ENCODE results near the gene CCDC122.

DNA sequence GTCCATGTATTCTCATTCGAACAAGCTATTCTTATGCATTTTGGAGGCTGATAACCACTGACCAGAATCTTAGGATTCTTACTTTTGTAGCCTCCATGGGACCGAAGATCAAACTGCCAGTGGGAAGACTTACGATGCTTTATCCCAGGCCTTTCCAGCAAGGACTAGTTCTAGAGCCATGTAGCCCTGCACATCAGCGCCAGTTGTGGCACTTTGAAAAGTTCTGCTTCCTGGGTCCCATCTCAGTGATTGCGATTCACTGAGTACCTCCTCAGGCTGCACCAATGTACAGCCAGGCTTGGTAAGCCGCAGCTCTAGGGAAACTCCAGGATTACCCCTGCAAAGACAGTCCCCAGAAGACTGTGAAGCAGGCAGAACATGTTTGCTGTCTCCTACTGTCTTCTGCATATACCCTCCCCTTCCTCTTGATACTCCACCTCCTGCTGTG is 73.8 kb downstream of the CCDC122 start:
- TF ChIP-seq EZH2 (IDR thresholded peaks at IDR 0.05; ENCODE audit: insufficient read depth, low read length) = no peak
- TF ChIP-seq, protein P1, sequence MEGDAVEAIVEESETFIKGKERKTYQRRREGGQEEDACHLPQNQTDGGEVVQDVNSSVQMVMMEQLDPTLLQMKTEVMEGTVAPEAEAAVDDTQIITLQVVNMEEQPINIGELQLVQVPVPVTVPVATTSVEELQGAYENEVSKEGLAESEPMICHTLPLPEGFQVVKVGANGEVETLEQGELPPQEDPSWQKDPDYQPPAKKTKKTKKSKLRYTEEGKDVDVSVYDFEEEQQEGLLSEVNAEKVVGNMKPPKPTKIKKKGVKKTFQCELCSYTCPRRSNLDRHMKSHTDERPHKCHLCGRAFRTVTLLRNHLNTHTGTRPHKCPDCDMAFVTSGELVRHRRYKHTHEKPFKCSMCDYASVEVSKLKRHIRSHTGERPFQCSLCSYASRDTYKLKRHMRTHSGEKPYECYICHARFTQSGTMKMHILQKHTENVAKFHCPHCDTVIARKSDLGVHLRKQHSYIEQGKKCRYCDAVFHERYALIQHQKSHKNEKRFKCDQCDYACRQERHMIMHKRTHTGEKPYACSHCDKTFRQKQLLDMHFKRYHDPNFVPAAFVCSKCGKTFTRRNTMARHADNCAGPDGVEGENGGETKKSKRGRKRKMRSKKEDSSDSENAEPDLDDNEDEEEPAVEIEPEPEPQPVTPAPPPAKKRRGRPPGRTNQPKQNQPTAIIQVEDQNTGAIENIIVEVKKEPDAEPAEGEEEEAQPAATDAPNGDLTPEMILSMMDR (IDR thresholded peaks at IDR 0.05; ENCODE audit: insufficient read depth, low read depth, low read length) = no peak

All from astrocyte (in vitro differentiated cells and primary cell).